GM12892 (cell line): ENCODE data around the gene SAMD1.

ENCODE experiments used
- DNase-seq: peaks from one replicate; pipeline ENCODE4 v3.0.0; 2011; ENCODE audit not compliant: insufficient read length
- FAIRE-seq: peaks from 2 replicates; lab custom pipeline; 2011; peaks lifted over from hg19 to GRCh38; lab: Jason Lieb, UNC
- POLR2A ChIP-seq: IDR thresholded peaks from 2 replicates; pipeline ENCODE4 v1.6.1; 2011; ENCODE audit warnings: low read depth, low read length, control low read depth
- POLR2AphosphoS5 ChIP-seq: IDR thresholded peaks from 2 replicates; pipeline ENCODE4 v1.6.1; 2011; ENCODE audit warnings: low read depth, low read length, control low read depth
- TAF1 ChIP-seq: IDR thresholded peaks from 2 replicates; pipeline ENCODE4 v1.6.1; 2011; ENCODE audit warnings: low read depth, mild to moderate bottlenecking, control low read depth, low read length, borderline replicate concordance

Gene SAMD1

GRCh38 chr19:14061751-14062557, 28.6 kb downstream of the SAMD1 start, which contains the start of gene PALM3:
Gene PALM3 (minus strand): TSS chr19:14062076. CDS start chr19:14061980, 96 bp downstream.
- TF ChIP-seq POLR2A (no peak), TAF1 (no peak), POLR2AphosphoS5 (no peak)
- FAIRE-seq (no peak), DNase-seq (no peak)

GRCh38 chr19:14061081-14061749, 29.3 kb downstream of the SAMD1 start:
- no peak for DNase-seq
- TF ChIP-seq POLR2A (no peak), POLR2AphosphoS5 (no peak), TAF1 (no peak)
- no peak for FAIRE-seq

GRCh38 chr19:14059652-14060155, 30.8 kb downstream of the SAMD1 start:
- no peak for TF ChIP-seq POLR2A
- TF ChIP-seq POLR2AphosphoS5, result no peak
- no peak for TF ChIP-seq TAF1
- DNase-seq (no peak), FAIRE-seq (no peak)

GRCh38 chr19:14059093-14059480, 31.5 kb downstream of the SAMD1 start:
- DNase-seq, result no peak
- FAIRE-seq, result no peak
- TF ChIP-seq TAF1, result no peak
- no peak for TF ChIP-seq POLR2A
- no peak for TF ChIP-seq POLR2AphosphoS5

DNA sequence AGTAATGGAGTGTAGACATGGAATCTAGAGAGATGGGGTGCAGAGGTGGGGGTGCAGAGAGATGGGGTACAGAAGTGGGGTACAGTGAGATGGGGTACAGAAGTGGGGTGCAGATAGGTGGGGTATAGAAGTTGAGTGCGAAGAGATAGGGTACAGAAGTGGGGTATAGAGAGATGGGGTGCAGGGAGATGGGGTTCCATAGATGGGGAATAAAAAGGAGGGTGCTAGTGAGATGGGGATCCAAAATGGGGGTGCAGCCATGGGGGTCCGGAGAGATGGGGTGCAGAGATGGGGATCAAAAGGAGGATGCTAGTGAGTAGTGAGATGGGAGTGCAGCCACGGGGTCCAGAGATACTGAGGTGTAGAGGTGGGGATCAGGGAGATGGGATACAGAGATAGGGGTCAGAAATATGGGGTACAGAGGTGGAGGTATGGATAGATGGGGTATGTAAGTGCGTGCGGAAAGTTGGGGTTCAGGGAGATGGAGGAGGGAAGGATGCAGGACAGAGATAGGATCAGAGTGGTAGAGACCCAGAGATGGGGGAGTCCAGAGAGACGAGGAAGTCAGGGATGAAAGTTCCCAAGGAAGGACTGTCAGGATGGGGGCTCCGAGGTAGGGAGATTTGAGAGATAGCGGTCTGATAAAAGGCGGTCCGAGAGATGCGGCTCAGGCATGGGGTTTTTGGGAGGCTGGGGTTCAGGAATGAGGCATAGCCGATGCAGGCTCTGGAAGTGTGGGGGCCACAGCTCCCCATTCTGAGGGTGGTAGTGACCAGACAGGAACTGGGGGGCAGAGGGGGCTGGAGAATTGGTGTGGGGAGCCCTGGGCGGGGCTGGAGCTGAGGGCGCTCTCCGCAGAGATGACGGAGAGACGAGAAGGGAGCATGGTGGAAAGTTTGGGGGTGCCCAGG, 32.1 kb downstream of the SAMD1 start:
- FAIRE-seq, result no peak
- no peak for TF ChIP-seq TAF1
- no peak for TF ChIP-seq POLR2AphosphoS5
- no peak for TF ChIP-seq POLR2A
- DNase-seq, result no peak

DNA sequence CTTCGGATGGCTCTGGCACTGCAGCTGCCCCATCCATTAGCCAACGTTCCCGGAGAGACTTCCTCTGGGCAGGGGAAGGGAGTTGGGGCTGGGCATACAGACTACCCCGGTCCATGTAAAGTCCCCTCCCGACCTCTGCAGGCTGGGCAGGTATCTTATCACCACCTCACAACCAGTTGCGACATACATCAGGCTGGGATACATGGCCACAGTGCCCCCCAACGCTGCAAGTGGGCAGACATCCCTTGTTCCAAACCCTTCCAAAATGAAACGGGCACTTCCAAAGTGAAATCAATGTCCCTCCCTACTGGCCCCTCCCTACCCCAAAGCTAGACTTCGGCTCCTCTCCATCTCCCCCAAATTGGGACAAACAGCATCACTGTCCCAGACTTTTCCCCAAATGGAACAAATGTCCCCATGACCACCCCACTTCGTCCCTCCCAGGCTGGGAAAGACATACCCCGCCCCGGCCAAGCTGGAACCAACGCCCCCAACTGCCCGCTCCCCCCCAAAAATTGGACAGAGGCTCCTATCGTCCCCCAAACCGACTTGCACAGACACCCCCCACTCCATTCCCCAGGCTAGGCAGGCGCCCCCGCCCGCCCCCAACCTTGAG, 33.7 kb downstream of the SAMD1 start:
- DNase-seq, result no peak
- FAIRE-seq, result no peak
- TF ChIP-seq POLR2AphosphoS5 (no peak), TAF1 (no peak), POLR2A (no peak)

DNA sequence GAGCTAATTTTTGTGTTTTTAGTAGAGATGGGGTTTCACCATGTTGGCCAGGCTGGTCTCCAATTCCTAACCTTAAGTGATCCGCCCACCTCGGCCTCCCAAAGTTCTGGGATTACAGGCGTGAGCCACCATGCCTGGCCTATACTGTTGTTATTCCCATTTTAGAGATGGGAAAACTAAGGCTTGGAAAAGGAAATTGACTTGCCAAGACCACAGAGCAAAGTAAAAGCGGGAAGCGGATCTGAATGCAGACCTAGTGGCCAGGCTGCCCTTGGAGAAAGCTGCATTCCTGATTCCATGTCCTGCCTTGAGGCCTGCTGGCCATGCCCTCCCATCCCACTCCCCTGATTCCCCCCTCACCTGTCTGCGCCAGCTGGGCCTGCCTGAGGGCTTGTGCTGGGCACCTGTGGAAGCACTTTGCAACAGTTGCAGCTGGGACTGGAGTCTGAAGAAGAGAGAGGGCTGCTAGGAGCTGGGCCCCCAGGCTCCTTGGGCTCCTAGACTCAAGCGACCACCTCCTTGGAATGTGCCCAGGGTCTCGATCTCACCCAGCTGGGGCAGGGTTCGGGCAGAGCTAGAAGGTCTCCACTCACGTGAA, 34.4 kb downstream of the SAMD1 start:
- TF ChIP-seq POLR2AphosphoS5 (no peak), TAF1 (no peak), POLR2A (no peak)
- FAIRE-seq, result no peak
- no peak for DNase-seq

DNA sequence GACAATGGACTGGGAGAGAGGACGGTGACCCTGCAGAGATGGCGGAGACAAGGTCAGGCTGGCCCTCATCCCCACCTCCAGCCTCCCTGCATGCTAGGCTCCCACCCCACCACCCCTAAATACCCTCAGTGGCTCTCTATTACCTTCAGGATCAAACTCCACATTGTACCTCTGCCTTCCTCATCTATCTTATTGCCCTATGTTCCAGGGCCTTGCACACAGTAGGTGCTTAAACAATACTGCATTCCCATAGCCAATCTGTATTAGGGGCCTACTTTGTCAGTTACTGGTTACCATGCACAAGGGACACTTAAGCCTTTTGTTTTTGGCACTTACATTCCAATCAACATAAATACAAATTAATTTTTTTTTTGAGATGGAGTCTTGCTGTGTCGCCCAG, 35.2 kb downstream of the SAMD1 start:
- DNase-seq (no peak), FAIRE-seq (no peak)
- TF ChIP-seq POLR2AphosphoS5 (no peak), TAF1 (no peak), POLR2A (no peak)

- FAIRE-seq (no peak), DNase-seq (no peak)
- TF ChIP-seq POLR2AphosphoS5, result no peak
- no peak for TF ChIP-seq POLR2A
- no peak for TF ChIP-seq TAF1
Observed at GRCh38 chr19:14054721-14055120, 35.8 kb downstream of the SAMD1 start.

GRCh38 chr19:14054099-14054498, 36.5 kb downstream of the SAMD1 start:
- TF ChIP-seq TAF1 (no peak), POLR2AphosphoS5 (no peak), POLR2A (no peak)
- no peak for FAIRE-seq
- no peak for DNase-seq

- DNase-seq (no peak), FAIRE-seq (no peak)
- no peak for TF ChIP-seq TAF1
- peak; percentile 22; the same call in 1 of the 2 replicates for TF ChIP-seq POLR2A
Observed at GRCh38 chr19:14053500-14053899, 37.1 kb downstream of the SAMD1 start.
